Stimulated activated CD4-positive, alpha-beta T cell treated with anti-CD3 and anti-CD28 coated beads, Interleukin-15, amount 100 ng/mL, for 1 hour (primary cell): ENCODE data around the gene STK4.
"Not testable (repeated sequence)": the region's sequence is repeated elsewhere in the genome, so short reads cannot be mapped to it uniquely, and the experiment has no call there.

ENCODE experiments used
- DNase-seq, 2 donors: peaks; one replicate each; pipeline ENCODE4 v3.0.0-alpha.2; 2020; ENCODE audit warnings: low read depth in 1 of 2, low spot score in 1 of 2

The STK4 gene

GRCh38 chr20:45052698-45053429 is 86.6 kb downstream of the STK4 start:
- no peak for DNase-seq

GRCh38 chr20:45053430-45054351 is 87.4 kb downstream of the STK4 start:
- no peak for DNase-seq

- DNase-seq: no peak
Observed at GRCh38 chr20:45055056-45055455, 88.7 kb downstream of the STK4 start.

- DNase-seq: no peak
Observed at GRCh38 chr20:45056473-45057173, 90.3 kb downstream of the STK4 start.

GRCh38 chr20:45058168-45058850 is 92.0 kb downstream of the STK4 start:
- no peak for DNase-seq

- no peak for DNase-seq
Observed at GRCh38 chr20:45059022-45059728, 92.9 kb downstream of the STK4 start.

GRCh38 chr20:45060294-45060693 is 94.0 kb downstream of the STK4 start:
- DNase-seq: no peak

- DNase-seq: no peak
Observed at GRCh38 chr20:45061244-45061643, 94.9 kb downstream of the STK4 start.

- DNase-seq: not testable (repeated sequence)
Observed at GRCh38 chr20:45063107-45063506, 96.8 kb downstream of the STK4 start.

- no peak for DNase-seq
Observed at GRCh38 chr20:45064812-45065211, 98.5 kb downstream of the STK4 start.

GRCh38 chr20:45066372-45066771 is 100.1 kb downstream of the STK4 start:
- DNase-seq: no peak

GRCh38 chr20:45067087-45067486 is 100.8 kb downstream of the STK4 start:
- DNase-seq: no peak

GRCh38 chr20:45067558-45067957 is 101.2 kb downstream of the STK4 start:
- DNase-seq: no peak

GRCh38 chr20:45069261-45069660 is 102.9 kb downstream of the STK4 start:
- no peak for DNase-seq

GRCh38 chr20:45070932-45071632 is 104.8 kb downstream of the STK4 start:
- DNase-seq: no peak

GRCh38 chr20:45072066-45072465 is 105.8 kb downstream of the STK4 start:
- DNase-seq: no peak

GRCh38 chr20:45073221-45073620 is 106.9 kb downstream of the STK4 start:
- DNase-seq: no peak

- DNase-seq: no peak
Observed at GRCh38 chr20:45077559-45077958, 111.2 kb downstream of the STK4 start.

- no peak for DNase-seq
Observed at GRCh38 chr20:45080867-45081624, 114.7 kb downstream of the STK4 start.
